NOMO-1 (cell line): ENCODE data around the gene SLCO3A1.

Experiments
- DNase-seq, 2 experiments: peaks; one replicate each; lab custom pipeline; 2025; ENCODE audit not compliant: unreplicated experiment in 2 of 2; lab: John Stamatoyannopoulos, UW

Gene SLCO3A1

GRCh38 chr15:91857772-91858171 is 4.3 kb downstream of the SLCO3A1 start:
- peak; percentile 52 to 67 for DNase-seq

- DNase-seq = no peak
Measured at GRCh38 chr15:91860498-91860897, 7.0 kb downstream of the SLCO3A1 start.

- peak; percentile 79 to 93 for DNase-seq
Measured at GRCh38 chr15:91861223-91861622, 7.7 kb downstream of the SLCO3A1 start.

GRCh38 chr15:91862891-91863504 is 9.5 kb downstream of the SLCO3A1 start:
- no peak for DNase-seq

- DNase-seq = no peak
Measured at GRCh38 chr15:91863621-91864255, 10.2 kb downstream of the SLCO3A1 start.

GRCh38 chr15:91864664-91865063 is 11.2 kb downstream of the SLCO3A1 start:
- no peak for DNase-seq

GRCh38 chr15:91865486-91865885 is 12.0 kb downstream of the SLCO3A1 start:
- no peak for DNase-seq

- DNase-seq = no peak
Measured at GRCh38 chr15:91865950-91866349, 12.4 kb downstream of the SLCO3A1 start.

GRCh38 chr15:91866371-91866905 is 12.9 kb downstream of the SLCO3A1 start:
- DNase-seq = peak; percentile 50 to 54

- no peak for DNase-seq
Measured at GRCh38 chr15:91866971-91867372, 13.5 kb downstream of the SLCO3A1 start.

- no peak for DNase-seq
Measured at GRCh38 chr15:91867581-91868026, 14.1 kb downstream of the SLCO3A1 start.

GRCh38 chr15:91870876-91871537 is 17.5 kb downstream of the SLCO3A1 start:
- no peak for DNase-seq

GRCh38 chr15:91871837-91872236 is 18.3 kb downstream of the SLCO3A1 start:
- peak in 1 of 2 experiments; percentile 26 for DNase-seq

GRCh38 chr15:91872356-91873137 is 19.0 kb downstream of the SLCO3A1 start:
- no peak for DNase-seq

- no peak for DNase-seq
Measured at GRCh38 chr15:91873138-91873536, 19.6 kb downstream of the SLCO3A1 start.

GRCh38 chr15:91874171-91874570 is 20.7 kb downstream of the SLCO3A1 start:
- no peak for DNase-seq

GRCh38 chr15:91874992-91875660 is 21.6 kb downstream of the SLCO3A1 start:
- no peak for DNase-seq

GRCh38 chr15:91876187-91876586 is 22.7 kb downstream of the SLCO3A1 start:
- no peak for DNase-seq

GRCh38 chr15:91878319-91878870 is 24.9 kb downstream of the SLCO3A1 start:
- no peak for DNase-seq

- no peak for DNase-seq
Measured at GRCh38 chr15:91879158-91879557, 25.6 kb downstream of the SLCO3A1 start.
